ENCODE measurements around the gene REC114.

DNA sequence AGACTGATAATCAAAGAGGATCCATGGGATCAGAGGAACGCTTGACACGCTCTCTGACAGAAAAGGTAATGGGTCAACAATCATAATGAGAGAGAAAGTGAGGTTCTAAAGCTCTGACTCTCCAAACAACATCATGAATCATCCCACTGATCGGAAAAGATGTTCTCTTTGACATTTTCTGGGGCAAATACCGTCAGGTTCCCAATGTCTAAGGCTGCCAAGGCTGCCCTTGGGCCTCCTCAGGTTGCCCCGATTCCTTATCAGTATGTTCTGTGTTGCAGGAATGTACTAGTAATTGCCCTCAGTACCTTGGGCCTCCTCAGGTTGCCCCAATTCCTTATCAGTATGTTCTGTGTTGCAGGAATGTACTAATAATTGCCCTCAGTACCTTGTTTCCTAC lies 129.3 kb downstream of the REC114 start:
- TF ChIP-seq EZH2 (IDR thresholded peaks at IDR 0.05): no peak
- TF ChIP-seq CTCF (IDR thresholded peaks at IDR 0.05 in 2 of 3, conservative IDR thresholded peaks at IDR 0.05 in 1 of 3; ENCODE audit: borderline replicate concordance in 1 of 3, insufficient read depth in 1 of 3, low read depth in 2 of 3, low read length in 2 of 3): no peak
- no peak for TF ChIP-seq SRF (IDR thresholded peaks at IDR 0.05; ENCODE audit: low read depth)
